ENCODE data around the gene AHCYL2.
A peak's percentile ranks its signal among the peaks of the same experiment; 100 is the strongest.

DNA sequence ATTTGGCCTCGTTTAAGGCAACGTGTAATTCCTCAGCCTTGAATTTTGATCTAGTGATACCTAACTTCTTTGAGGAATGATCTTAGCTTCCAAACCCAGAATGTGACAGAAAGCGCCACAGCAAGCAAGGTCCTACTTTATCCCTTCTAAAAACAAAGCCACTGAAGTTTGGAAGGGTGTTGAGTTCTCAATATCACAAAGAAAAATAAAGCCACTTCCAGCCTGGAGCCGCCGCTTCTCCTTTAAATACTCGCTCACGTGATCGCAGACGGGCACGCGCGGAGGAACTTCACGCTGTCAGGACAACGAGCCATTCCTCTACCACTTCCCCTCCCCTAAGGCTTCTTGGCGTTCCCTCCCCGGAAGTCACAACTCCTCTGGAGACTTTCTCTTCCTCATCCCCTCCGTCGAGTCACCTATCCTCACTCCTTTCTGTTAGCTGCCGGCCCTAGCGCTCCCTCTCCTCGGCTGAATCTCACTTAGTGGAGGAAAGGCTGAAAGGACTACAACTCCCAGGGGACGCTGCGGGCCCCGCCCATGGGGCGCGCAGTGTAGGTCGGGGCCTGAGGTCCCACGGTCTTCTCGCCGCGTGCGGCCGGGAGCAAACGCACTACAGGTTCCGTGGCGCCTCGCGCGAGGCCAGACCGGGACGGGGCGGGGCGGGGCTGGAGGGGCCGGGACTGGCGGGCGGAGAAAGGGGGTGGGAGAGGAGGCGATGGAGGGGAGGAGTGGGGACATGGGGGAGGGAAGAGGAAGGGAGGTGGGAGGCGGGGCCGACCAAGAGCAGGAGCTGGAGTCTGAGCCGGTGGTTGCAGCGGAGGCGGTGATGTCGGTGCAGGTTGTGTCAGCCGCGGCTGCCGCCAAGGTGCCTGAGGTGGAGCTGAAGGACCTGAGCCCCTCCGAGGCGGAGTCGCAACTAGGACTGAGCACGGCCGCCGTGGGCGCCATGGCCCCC is at the start of gene AHCYL2:
- TF ChIP-seq POLR2AphosphoS5 (IDR thresholded peaks at IDR 0.05; ENCODE audit: low read depth) (no peak), SPI1 (IDR thresholded peaks at IDR 0.05; ENCODE audit: borderline replicate concordance, low read depth) (peak; percentile 96), GABPA (IDR thresholded peaks at IDR 0.05; ENCODE audit: low read depth) (peak; percentile 59; the same call in 1 of the 2 replicates)
- TF ChIP-seq, protein P1, sequence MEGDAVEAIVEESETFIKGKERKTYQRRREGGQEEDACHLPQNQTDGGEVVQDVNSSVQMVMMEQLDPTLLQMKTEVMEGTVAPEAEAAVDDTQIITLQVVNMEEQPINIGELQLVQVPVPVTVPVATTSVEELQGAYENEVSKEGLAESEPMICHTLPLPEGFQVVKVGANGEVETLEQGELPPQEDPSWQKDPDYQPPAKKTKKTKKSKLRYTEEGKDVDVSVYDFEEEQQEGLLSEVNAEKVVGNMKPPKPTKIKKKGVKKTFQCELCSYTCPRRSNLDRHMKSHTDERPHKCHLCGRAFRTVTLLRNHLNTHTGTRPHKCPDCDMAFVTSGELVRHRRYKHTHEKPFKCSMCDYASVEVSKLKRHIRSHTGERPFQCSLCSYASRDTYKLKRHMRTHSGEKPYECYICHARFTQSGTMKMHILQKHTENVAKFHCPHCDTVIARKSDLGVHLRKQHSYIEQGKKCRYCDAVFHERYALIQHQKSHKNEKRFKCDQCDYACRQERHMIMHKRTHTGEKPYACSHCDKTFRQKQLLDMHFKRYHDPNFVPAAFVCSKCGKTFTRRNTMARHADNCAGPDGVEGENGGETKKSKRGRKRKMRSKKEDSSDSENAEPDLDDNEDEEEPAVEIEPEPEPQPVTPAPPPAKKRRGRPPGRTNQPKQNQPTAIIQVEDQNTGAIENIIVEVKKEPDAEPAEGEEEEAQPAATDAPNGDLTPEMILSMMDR (IDR thresholded peaks at IDR 0.05; ENCODE audit: insufficient read depth, low read length): no peak
- TF ChIP-seq, protein P2, sequence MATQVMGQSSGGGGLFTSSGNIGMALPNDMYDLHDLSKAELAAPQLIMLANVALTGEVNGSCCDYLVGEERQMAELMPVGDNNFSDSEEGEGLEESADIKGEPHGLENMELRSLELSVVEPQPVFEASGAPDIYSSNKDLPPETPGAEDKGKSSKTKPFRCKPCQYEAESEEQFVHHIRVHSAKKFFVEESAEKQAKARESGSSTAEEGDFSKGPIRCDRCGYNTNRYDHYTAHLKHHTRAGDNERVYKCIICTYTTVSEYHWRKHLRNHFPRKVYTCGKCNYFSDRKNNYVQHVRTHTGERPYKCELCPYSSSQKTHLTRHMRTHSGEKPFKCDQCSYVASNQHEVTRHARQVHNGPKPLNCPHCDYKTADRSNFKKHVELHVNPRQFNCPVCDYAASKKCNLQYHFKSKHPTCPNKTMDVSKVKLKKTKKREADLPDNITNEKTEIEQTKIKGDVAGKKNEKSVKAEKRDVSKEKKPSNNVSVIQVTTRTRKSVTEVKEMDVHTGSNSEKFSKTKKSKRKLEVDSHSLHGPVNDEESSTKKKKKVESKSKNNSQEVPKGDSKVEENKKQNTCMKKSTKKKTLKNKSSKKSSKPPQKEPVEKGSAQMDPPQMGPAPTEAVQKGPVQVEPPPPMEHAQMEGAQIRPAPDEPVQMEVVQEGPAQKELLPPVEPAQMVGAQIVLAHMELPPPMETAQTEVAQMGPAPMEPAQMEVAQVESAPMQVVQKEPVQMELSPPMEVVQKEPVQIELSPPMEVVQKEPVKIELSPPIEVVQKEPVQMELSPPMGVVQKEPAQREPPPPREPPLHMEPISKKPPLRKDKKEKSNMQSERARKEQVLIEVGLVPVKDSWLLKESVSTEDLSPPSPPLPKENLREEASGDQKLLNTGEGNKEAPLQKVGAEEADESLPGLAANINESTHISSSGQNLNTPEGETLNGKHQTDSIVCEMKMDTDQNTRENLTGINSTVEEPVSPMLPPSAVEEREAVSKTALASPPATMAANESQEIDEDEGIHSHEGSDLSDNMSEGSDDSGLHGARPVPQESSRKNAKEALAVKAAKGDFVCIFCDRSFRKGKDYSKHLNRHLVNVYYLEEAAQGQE (IDR thresholded peaks at IDR 0.05; ENCODE audit: insufficient replicate concordance, low read depth): no peak
